ENCODE results near the gene SLC16A12.

Gene SLC16A12

DNA sequence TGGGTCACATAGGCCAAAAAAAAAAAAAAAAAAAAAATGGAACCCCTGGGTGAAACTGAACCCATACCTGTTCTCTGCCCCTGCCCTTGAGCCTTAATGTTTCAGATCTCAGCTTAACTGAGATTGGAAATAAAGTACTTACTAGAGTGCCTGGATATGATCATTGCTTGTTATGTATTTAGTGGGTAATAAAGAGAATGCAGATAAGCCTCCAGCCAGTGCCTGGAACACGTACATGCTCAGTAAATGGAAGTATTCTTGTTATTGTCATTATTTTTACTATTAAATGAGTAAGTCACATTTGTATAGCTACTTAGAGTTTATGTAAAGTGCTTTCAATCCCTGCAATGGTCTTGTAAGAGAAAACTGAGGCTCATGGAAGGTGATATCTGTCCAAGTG is 14.7 kb downstream of the SLC16A12 start:
- H3K27ac ChIP-seq = no peak overlapping the region
- no peak for TF ChIP-seq CTCF (conservative IDR thresholded peaks at IDR 0.05)
- no peak for TF ChIP-seq ZFX (IDR thresholded peaks at IDR 0.05)

DNA sequence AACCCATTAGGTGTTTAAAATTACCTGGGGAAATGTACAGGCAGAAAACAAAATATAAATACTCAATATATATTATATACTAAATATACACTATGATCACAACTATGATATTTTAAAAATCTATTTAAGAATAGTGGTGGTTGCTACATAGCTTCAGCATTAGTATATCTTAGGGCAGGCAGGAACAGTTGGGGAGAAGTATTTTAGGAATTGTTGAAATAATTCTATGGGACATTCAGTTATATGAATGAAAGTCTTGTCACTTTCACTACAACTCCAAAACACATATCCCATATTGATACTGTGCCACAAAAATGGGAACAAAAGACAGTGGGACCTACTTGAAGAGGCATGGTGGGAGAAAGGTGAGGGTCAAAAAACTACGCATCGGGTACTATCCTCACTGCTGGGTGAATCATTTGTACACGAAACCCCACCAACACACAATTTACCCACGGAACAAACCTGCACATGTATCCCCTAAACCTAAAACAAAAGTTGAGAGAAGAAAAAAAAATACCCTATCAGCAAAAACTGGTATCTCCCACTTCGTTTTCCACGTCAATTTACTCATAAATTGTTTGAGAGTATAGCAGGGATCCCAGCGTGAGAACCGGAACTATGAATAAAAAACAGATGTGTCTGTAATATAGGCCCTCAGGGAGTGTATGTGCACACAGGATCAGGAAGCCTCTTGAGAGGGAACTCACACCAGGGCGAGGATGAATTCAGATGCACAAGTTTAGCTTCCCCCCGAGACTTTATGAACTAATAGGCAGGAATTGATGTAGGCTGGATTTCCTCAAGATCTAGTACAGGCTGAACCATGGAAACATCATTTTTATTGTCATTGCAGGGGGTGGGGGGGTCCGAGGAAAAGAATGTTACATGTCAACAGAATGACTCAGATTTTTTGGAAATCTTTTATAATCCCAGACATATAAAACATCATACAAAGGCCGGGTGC is 16.2 kb downstream of the SLC16A12 start:
- TF ChIP-seq CTCF (conservative IDR thresholded peaks at IDR 0.05) = no peak
- no peak for TF ChIP-seq ZFX (IDR thresholded peaks at IDR 0.05)
- no peak overlapping the region for H3K27ac ChIP-seq

- TF ChIP-seq CTCF (conservative IDR thresholded peaks at IDR 0.05) = no peak
- no peak for TF ChIP-seq ZFX (IDR thresholded peaks at IDR 0.05)
- H3K27ac ChIP-seq = no peak overlapping the region
Measured at GRCh38 chr10:89518108-89518507, 17.3 kb downstream of the SLC16A12 start.

DNA sequence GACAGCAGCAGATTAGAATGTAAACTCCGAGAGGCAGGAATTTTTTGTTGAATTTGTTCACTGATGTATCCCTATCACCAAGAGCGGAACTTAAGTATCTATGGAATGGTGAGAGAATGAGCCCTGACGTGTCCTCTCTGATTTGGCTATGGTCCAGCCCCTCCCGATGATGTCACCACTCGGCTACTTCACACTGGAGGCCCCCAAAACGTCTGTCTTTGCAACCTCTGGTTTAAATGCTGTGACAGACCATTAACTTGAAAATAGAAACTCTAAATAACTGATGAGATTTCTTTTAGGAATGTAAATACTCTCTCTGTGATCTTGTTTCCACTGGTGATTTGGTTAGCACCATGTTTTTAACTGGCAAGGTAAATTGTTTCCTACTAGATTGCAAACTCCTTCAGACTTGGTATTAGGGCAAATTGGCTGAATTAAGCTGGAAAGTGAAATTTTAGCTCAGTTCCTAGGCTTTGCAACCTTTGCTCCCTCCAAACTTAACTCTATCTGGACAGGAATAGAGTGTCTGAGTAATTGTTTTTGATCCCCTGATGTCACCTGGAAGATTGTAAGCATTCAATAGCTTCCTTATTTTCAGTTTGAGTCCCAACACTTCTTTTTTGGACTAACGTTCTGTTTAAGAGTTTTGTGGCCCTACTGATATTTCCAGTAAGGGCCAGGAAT is 19.1 kb downstream of the SLC16A12 start:
- no peak overlapping the region for H3K27ac ChIP-seq
- TF ChIP-seq CTCF (conservative IDR thresholded peaks at IDR 0.05) (no peak), ZFX (IDR thresholded peaks at IDR 0.05) (no peak)

GRCh38 chr10:89515031-89515841 is 20.2 kb downstream of the SLC16A12 start:
- H3K27ac ChIP-seq = no peak overlapping the region
- TF ChIP-seq ZFX (IDR thresholded peaks at IDR 0.05) (no peak), CTCF (conservative IDR thresholded peaks at IDR 0.05) (no peak)

DNA sequence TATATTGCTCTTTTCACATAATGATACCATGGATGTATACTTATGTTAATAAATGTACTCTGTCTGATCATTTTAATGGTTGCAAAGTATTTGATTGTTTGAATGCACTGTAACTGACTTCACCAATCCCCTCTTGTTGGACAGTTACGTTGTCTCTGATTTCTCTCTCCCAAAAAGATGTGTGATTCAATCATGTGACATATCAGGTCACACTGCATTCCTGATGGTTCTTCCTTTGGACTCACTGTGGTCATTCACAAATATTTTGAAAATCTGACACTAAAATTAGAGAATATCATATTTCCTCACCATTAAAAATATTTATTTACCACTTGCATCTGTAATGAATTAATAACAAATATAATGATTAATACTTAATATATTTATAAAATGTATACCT is 22.2 kb downstream of the SLC16A12 start:
- no peak overlapping the region for H3K27ac ChIP-seq
- TF ChIP-seq CTCF (conservative IDR thresholded peaks at IDR 0.05) = no peak
- TF ChIP-seq ZFX (IDR thresholded peaks at IDR 0.05) = no peak

Measured in C4-2B (cell line).